Neural cell (in vitro differentiated cells): Measurements from ENCODE around the gene MAPK10. TPM values are rescaled to one million over a fixed set of nuclear protein-coding genes. Genes with fewer than 3 reads are reported as not detected.

Source experiments
- H2AFZ ChIP-seq: fragments of 200-600, 300-800 bp; sonication (generic), shearing (Covaris generic); 2 replicates; pipeline ENCODE4 v1.6.0; 2014; ENCODE audit warnings: low read depth, mild to moderate bottlenecking, antibody characterized with exemption, low read length, moderate library complexity
- H3F3A ChIP-seq: fragments of 200-600 bp; shearing (Covaris generic); 2 replicates; pipeline ENCODE4 v1.6.1; 2016; ENCODE audit warnings: mild to moderate bottlenecking, moderate library complexity, mixed read lengths, antibody characterized with exemption, low read length; ENCODE audit not compliant: insufficient read depth, poor library complexity, severe bottlenecking
- H3K27ac ChIP-seq: fragments of 200-600, 300-800 bp; sonication (generic), shearing (Covaris generic); 2 replicates; pipeline ENCODE4 v1.5.1; 2014; ENCODE audit warnings: mild to moderate bottlenecking, low read length, moderate library complexity
- H3K27me3 ChIP-seq: fragments of 300-800, 200-600 bp; sonication (generic), shearing (Covaris generic); 2 replicates; pipeline ENCODE4 v1.6.0; 2014; ENCODE audit warnings: mild to moderate bottlenecking, low read depth, low read length, moderate library complexity; ENCODE audit not compliant: insufficient read depth
- H3K36me3 ChIP-seq: fragments of 300-800, 200-600 bp; sonication (generic), shearing (Covaris generic); 2 replicates; pipeline ENCODE4 v1.5.1; 2014; ENCODE audit warnings: mild to moderate bottlenecking, antibody characterized with exemption, low read length, moderate library complexity; ENCODE audit not compliant: insufficient read depth
- H3K4me2 ChIP-seq: fragments of 300-800, 200-600 bp; sonication (generic), shearing (Covaris generic); 2 replicates; pipeline ENCODE4 v1.6.0; 2014; ENCODE audit warnings: mild to moderate bottlenecking, low read length
- H3K4me3 ChIP-seq: fragments of 300-800, 200-600 bp; sonication (generic), shearing (Covaris generic); 2 replicates; pipeline ENCODE4 v1.5.1; 2014; ENCODE audit warnings: mild to moderate bottlenecking, low read length, moderate library complexity
- H3K79me2 ChIP-seq: fragments of 200-600 bp; shearing (Covaris generic); replicated peaks from 2 replicates; pipeline ENCODE4 v1.6.0; 2014; ENCODE audit warnings: mild to moderate bottlenecking, low read length, moderate library complexity; ENCODE audit not compliant: insufficient read depth
- H3K9ac ChIP-seq: fragments of 300-800, 200-600 bp; sonication (generic), shearing (Covaris generic); 2 replicates; pipeline ENCODE4 v1.6.1; 2016; ENCODE audit warnings: mild to moderate bottlenecking, low read length, mixed read lengths
- H3K9me2 ChIP-seq: fragments of 200-600 bp; shearing (Covaris generic); 2 replicates; pipeline ENCODE4 v1.6.1; 2016; ENCODE audit warnings: mild to moderate bottlenecking, low read length, mixed read lengths; ENCODE audit not compliant: insufficient read depth
- H3K9me3 ChIP-seq: fragments of 200-600, 300-800 bp; sonication (generic), shearing (Covaris generic); 2 replicates; pipeline ENCODE4 v1.6.1; 2016; ENCODE audit warnings: mild to moderate bottlenecking, mixed run types, low read length, moderate library complexity, mixed read lengths
- H4K20me1 ChIP-seq: fragments of 200-600 bp; shearing (Covaris generic); 2 replicates; pipeline ENCODE4 v1.6.1; 2016; ENCODE audit warnings: mild to moderate bottlenecking, mixed run types; ENCODE audit not compliant: insufficient read depth
- CTCF ChIP-seq: fragments of 450-650 bp; IDR thresholded peaks from 2 replicates; pipeline ENCODE4 v1.5.1; 2014; ENCODE audit warnings: antibody characterized with exemption, mild to moderate bottlenecking, moderate library complexity; ENCODE audit not compliant: poor library complexity, severe bottlenecking
- EP300 ChIP-seq: fragments of 450-650 bp; conservative IDR thresholded peaks from 2 replicates; pipeline ENCODE4 v1.6.1; 2014; ENCODE audit warnings: antibody characterized with exemption, mild to moderate bottlenecking, moderate library complexity; ENCODE audit not compliant: poor library complexity, severe bottlenecking
- EZH2 ChIP-seq: fragments of 200-600, 300-800 bp; shearing (Covaris generic), sonication (generic); IDR thresholded peaks from 2 replicates; pipeline ENCODE4 v1.6.1; 2014; ENCODE audit warnings: antibody characterized with exemption, low read length, borderline replicate concordance, mild to moderate bottlenecking; ENCODE audit not compliant: insufficient read depth, poor library complexity, severe bottlenecking
- MXI1 ChIP-seq: fragments of 450-650 bp; conservative IDR thresholded peaks from 2 replicates; pipeline ENCODE4 v1.6.1; 2014; ENCODE audit warnings: antibody characterized with exemption, mild to moderate bottlenecking; ENCODE audit not compliant: poor library complexity, severe bottlenecking
- POLR2AphosphoS5 ChIP-seq: IDR thresholded peaks from 2 replicates; pipeline ENCODE4 v1.6.1; 2012
- RAD21 ChIP-seq: fragments of 450-650 bp; conservative IDR thresholded peaks from 2 replicates; pipeline ENCODE4 v1.6.1; 2014; ENCODE audit warnings: antibody characterized with exemption, mild to moderate bottlenecking, moderate library complexity
- REST ChIP-seq: IDR thresholded peaks from 2 replicates; pipeline ENCODE4 v1.6.1; 2012; ENCODE audit warnings: borderline replicate concordance
- SMC3 ChIP-seq: fragments of 450-650 bp; conservative IDR thresholded peaks from 2 replicates; pipeline ENCODE4 v1.6.1; 2014; ENCODE audit warnings: antibody characterized with exemption, mild to moderate bottlenecking, moderate library complexity; ENCODE audit not compliant: poor library complexity
- TAF1 ChIP-seq: IDR thresholded peaks from 2 replicates; pipeline ENCODE4 v1.6.1; 2012; ENCODE audit warnings: low read depth
- polyA plus RNA-seq: library from polyadenylated mRNA; depleted of rRNA; stranded (reverse); fragments of >200 nt; gene quantifications from 2 replicates; pipeline ENCODE4 v1.2.3, GENCODE V29; 2014

The MAPK10 gene
- polyA plus RNA-seq, 1 donor from 2014 or later = 91.9 TPM

- TF ChIP-seq MXI1 = no peak
- H3K4me2 ChIP-seq = no peak overlapping the region
- no peaks in the 10 kb centered on the region for H3K9me2 ChIP-seq
- H3K4me3 ChIP-seq = no peak overlapping the region
- H3K9me3 ChIP-seq = no peaks in the 10 kb centered on the region
- no peak overlapping the region for H3K9ac ChIP-seq
- no peaks in the 10 kb centered on the region for H4K20me1 ChIP-seq
- H3K27me3 ChIP-seq = no peaks in the 10 kb centered on the region
- H2AFZ ChIP-seq = no peak overlapping the region
- no peaks in the 10 kb centered on the region for H3K36me3 ChIP-seq
- no peak overlapping the region for H3K27ac ChIP-seq
- no peaks in the 10 kb centered on the region for H3K79me2 ChIP-seq
- H3F3A ChIP-seq = no peaks in the 10 kb centered on the region
Observed at GRCh38 chr4:86159216-86159615, 200.6 kb downstream of the MAPK10 start.

GRCh38 chr4:86156531-86156930, 203.3 kb downstream of the MAPK10 start:
- H3K9me2 ChIP-seq = no peaks in the 10 kb centered on the region
- no peaks in the 10 kb centered on the region for H3K36me3 ChIP-seq
- H4K20me1 ChIP-seq = no peaks in the 10 kb centered on the region
- no peak overlapping the region for H3K4me2 ChIP-seq
- no peaks in the 10 kb centered on the region for H3K27me3 ChIP-seq
- no peak overlapping the region for H3K9ac ChIP-seq
- H3K79me2 ChIP-seq = no peaks in the 10 kb centered on the region
- no peaks in the 10 kb centered on the region for H3F3A ChIP-seq
- no peak overlapping the region for H2AFZ ChIP-seq
- TF ChIP-seq POLR2AphosphoS5 = no peak
- no peak for TF ChIP-seq RAD21
- TF ChIP-seq TAF1 = no peak
- no peak for TF ChIP-seq CTCF
- no peak for TF ChIP-seq MXI1
- no peak for TF ChIP-seq SMC3
- TF ChIP-seq EP300 = no peak
- TF ChIP-seq EZH2 = no peak
- TF ChIP-seq REST = no peak
- H3K27ac ChIP-seq = no peak overlapping the region
- H3K4me3 ChIP-seq = no peak overlapping the region
- H3K9me3 ChIP-seq = no peaks in the 10 kb centered on the region

- Histone ChIP-seq H3K27ac (no peak overlapping the region), H2AFZ (no peak overlapping the region), H4K20me1 (no peaks in the 10 kb centered on the region), H3F3A (no peaks in the 10 kb centered on the region), H3K4me2 (no peak overlapping the region), H3K4me3 (no peak overlapping the region), H3K27me3 (no peaks in the 10 kb centered on the region), H3K9me3 (no peaks in the 10 kb centered on the region), H3K9ac (no peak overlapping the region), H3K79me2 (no peaks in the 10 kb centered on the region), H3K9me2 (no peaks in the 10 kb centered on the region), H3K36me3 (no peaks in the 10 kb centered on the region)
- TF ChIP-seq SMC3 = no peak
Observed at GRCh38 chr4:86155766-86156165, 204.1 kb downstream of the MAPK10 start.
